OCI-LY3 (cell line): Measurements from ENCODE around the gene CLEC14A.

Source experiments
- EZH2phosphoT487 ChIP-seq: fragments of 200-600 bp; shearing (Covaris generic); IDR thresholded peaks from 2 replicates; pipeline ENCODE4 v1.6.1; 2018; ENCODE audit warnings: antibody characterized with exemption, mixed run types, low read depth
- TF ChIP-seq, protein P1 (sequence below): fragments of 200-600, 300-600 bp; sonication (generic); IDR thresholded peaks from 2 replicates; pipeline ENCODE4 v1.5.1; 2014; ENCODE audit warnings: antibody characterized with exemption, low read length, low read depth

- TF ChIP-seq, protein P1, sequence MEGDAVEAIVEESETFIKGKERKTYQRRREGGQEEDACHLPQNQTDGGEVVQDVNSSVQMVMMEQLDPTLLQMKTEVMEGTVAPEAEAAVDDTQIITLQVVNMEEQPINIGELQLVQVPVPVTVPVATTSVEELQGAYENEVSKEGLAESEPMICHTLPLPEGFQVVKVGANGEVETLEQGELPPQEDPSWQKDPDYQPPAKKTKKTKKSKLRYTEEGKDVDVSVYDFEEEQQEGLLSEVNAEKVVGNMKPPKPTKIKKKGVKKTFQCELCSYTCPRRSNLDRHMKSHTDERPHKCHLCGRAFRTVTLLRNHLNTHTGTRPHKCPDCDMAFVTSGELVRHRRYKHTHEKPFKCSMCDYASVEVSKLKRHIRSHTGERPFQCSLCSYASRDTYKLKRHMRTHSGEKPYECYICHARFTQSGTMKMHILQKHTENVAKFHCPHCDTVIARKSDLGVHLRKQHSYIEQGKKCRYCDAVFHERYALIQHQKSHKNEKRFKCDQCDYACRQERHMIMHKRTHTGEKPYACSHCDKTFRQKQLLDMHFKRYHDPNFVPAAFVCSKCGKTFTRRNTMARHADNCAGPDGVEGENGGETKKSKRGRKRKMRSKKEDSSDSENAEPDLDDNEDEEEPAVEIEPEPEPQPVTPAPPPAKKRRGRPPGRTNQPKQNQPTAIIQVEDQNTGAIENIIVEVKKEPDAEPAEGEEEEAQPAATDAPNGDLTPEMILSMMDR: no peak
- no peak for TF ChIP-seq EZH2phosphoT487
Measured at GRCh38 chr14:38233218-38233617, 22.7 kb downstream of the CLEC14A start.
